Esophagus muscularis mucosa (tissue), 4 donors: ENCODE data around the gene IP6K2.

ENCODE experiments used
- CTCF ChIP-seq, 3 experiments: fragments of 200-600 bp in 2 of 3; fragments of 450-650 bp in 1 of 3; sonication (generic) in 2 of 3; IDR thresholded peaks; one replicate each; pipeline ENCODE4 v1.5.1; 2017 to 2019; ENCODE audit warnings: antibody characterized with exemption in 3 of 3, mild to moderate bottlenecking in 2 of 3, moderate library complexity in 1 of 3
- EP300 ChIP-seq: sonication (generic); formaldehyde crosslinking; IDR thresholded peaks from one replicate; pipeline ENCODE4 v1.6.1; 2017; ENCODE audit warnings: antibody characterized with exemption
- POLR2A ChIP-seq: fragments of 450-650 bp; IDR thresholded peaks from one replicate; pipeline ENCODE4 v1.6.1; 2017; ENCODE audit warnings: antibody characterized with exemption, moderate library complexity, mild to moderate bottlenecking, low read depth
- POLR2AphosphoS5 ChIP-seq, 2 donors: sonication (generic); formaldehyde crosslinking; IDR thresholded peaks; one replicate each; pipeline ENCODE4 v1.6.1; 2017; ENCODE audit warnings: antibody characterized with exemption in 2 of 2

DNA sequence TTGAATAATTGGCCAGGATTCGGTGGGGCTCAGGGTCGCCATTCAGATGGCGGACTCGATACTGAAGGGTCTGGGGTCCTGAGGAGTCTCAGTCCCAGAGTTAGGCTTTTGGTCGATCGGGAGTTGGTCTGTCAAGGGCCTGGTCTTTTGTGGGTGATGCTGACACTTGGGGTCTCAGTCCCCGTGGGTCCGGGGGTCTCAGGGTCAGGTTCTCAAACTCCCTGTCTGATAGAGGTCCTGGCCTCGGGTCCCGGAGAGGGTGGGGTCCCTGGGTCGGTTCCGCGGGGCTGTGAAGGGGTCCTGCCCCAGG lies 31.8 kb downstream of the IP6K2 start:
- no peak for TF ChIP-seq CTCF (IDR thresholded peaks at IDR 0.05)
- TF ChIP-seq EP300 = no peak
- no peak for TF ChIP-seq POLR2A
- TF ChIP-seq POLR2AphosphoS5 (IDR thresholded peaks at IDR 0.05) = no peak
